Suprapubic skin (tissue), 4 donors: Measurements from ENCODE around the gene HECA. TPM values are rescaled to one million over a fixed set of nuclear protein-coding genes. Genes with fewer than 3 reads are reported as not detected.

Experiments
- DNase-seq, 2 donors: peaks; one replicate each; pipeline ENCODE4 v3.0.0-alpha.2; 2019; ENCODE audit warnings: low spot score in 2 of 2
- H3K27ac ChIP-seq: fragments of 200-600 bp; sonication (generic); one replicate; pipeline ENCODE4 v1.5.1; 2019
- H3K27me3 ChIP-seq: fragments of 200-600 bp; sonication (generic); one replicate; pipeline ENCODE4 v1.5.1; 2019
- H3K36me3 ChIP-seq: fragments of 200-600 bp; sonication (generic); one replicate; pipeline ENCODE4 v1.5.1; 2019
- H3K4me1 ChIP-seq: fragments of 200-600 bp; sonication (generic); one replicate; pipeline ENCODE4 v1.5.1; 2019
- H3K4me3 ChIP-seq: fragments of 200-600 bp; sonication (generic); one replicate; pipeline ENCODE4 v1.5.1; 2019; ENCODE audit warnings: mild to moderate bottlenecking
- H3K9me3 ChIP-seq: fragments of 200-600 bp; sonication (generic); one replicate; pipeline ENCODE4 v1.5.1; 2019
- CTCF ChIP-seq, 2 donors: fragments of 200-600 bp in 1 of 2; fragments of 450-650 bp in 1 of 2; sonication (generic) in 1 of 2; IDR thresholded peaks; one replicate each; pipeline ENCODE4 v1.5.1; 2016 to 2019; ENCODE audit warnings: antibody characterized with exemption in 2 of 2, mild to moderate bottlenecking in 1 of 2, moderate library complexity in 1 of 2
- EP300 ChIP-seq: sonication (generic); formaldehyde crosslinking; IDR thresholded peaks from one replicate; pipeline ENCODE4 v1.6.1; 2017; ENCODE audit warnings: antibody characterized with exemption
- POLR2A ChIP-seq, 2 donors: fragments of 450-650 bp; IDR thresholded peaks; one replicate each; pipeline ENCODE4 v1.6.1; 2017; ENCODE audit warnings: antibody characterized with exemption in 2 of 2, mild to moderate bottlenecking in 2 of 2, moderate library complexity in 2 of 2
- POLR2AphosphoS5 ChIP-seq, 3 donors: sonication (generic); formaldehyde crosslinking; IDR thresholded peaks; one replicate each; pipeline ENCODE4 v1.6.1; 2017; ENCODE audit warnings: antibody characterized with exemption in 3 of 3
- WGBS: methylation state at CpG from one replicate; pipeline ENCODE4 v1.1.5; 2018; 5-methylcytosine and 5-hydroxymethylcytosine counted together
- total RNA-seq, 4 donors: library from RNA; depleted of rRNA; stranded (reverse); fragments of >200 nt; gene quantifications; one replicate each; pipeline ENCODE4 v1.1.0, GENCODE V29; 2016

Gene HECA
- total RNA-seq, 4 donors from 2014 or later = 56.7 to 101 (median 67.2) TPM

- Histone ChIP-seq H3K27me3 (no peaks in the 10 kb centered on the region), H3K4me1 (no peaks in the 10 kb centered on the region), H3K36me3 (no peaks in the 10 kb centered on the region), H3K27ac (no peak overlapping the region), H3K4me3 (no peak overlapping the region), H3K9me3 (no peaks in the 10 kb centered on the region)
- DNase-seq = no peak
- 78% methylated on average over 1 of the region's 1 CpG for WGBS
- TF ChIP-seq EP300 (no peak), CTCF (IDR thresholded peaks at IDR 0.05) (no peak), POLR2AphosphoS5 (IDR thresholded peaks at IDR 0.05) (no peak), POLR2A (IDR thresholded peaks at IDR 0.05) (no peak)
Observed at GRCh38 chr6:139186692-139187091, 51.8 kb downstream of the HECA start.

- no peak for TF ChIP-seq POLR2AphosphoS5 (IDR thresholded peaks at IDR 0.05)
- TF ChIP-seq CTCF (IDR thresholded peaks at IDR 0.05) = no peak
- no peak for TF ChIP-seq EP300
- H3K36me3 ChIP-seq = no peaks in the 10 kb centered on the region
- no peak for DNase-seq
- H3K27ac ChIP-seq = no peak overlapping the region
- 30% methylated on average over 4 of the region's 4 CpGs for WGBS
- H3K9me3 ChIP-seq = no peaks in the 10 kb centered on the region
- H3K27me3 ChIP-seq = no peaks in the 10 kb centered on the region
- H3K4me3 ChIP-seq = no peak overlapping the region
- H3K4me1 ChIP-seq = no peaks in the 10 kb centered on the region
Observed at GRCh38 chr6:139187489-139187888, 52.6 kb downstream of the HECA start.

GRCh38 chr6:139189665-139190064 lies 54.8 kb downstream of the HECA start:
- Histone ChIP-seq H3K4me3 (no peak overlapping the region), H3K4me1 (no peaks in the 10 kb centered on the region), H3K27ac (no peak overlapping the region), H3K27me3 (no peaks in the 10 kb centered on the region), H3K9me3 (no peaks in the 10 kb centered on the region), H3K36me3 (no peaks in the 10 kb centered on the region)
- TF ChIP-seq POLR2AphosphoS5 (IDR thresholded peaks at IDR 0.05) = no peak
- TF ChIP-seq POLR2A (IDR thresholded peaks at IDR 0.05) = no peak
- 56% methylated on average over 3 of the region's 3 CpGs for WGBS
- DNase-seq = no peak

GRCh38 chr6:139194740-139195139 lies 59.9 kb downstream of the HECA start:
- Histone ChIP-seq H3K27ac (no peak overlapping the region), H3K4me1 (peaks cover 2% of the 10 kb centered on the region), H3K36me3 (no peaks in the 10 kb centered on the region), H3K27me3 (no peaks in the 10 kb centered on the region), H3K4me3 (no peak overlapping the region), H3K9me3 (no peaks in the 10 kb centered on the region)
- DNase-seq = no peak
- WGBS = 43% methylated on average over 3 of the region's 3 CpGs
- no peak for TF ChIP-seq POLR2AphosphoS5 (IDR thresholded peaks at IDR 0.05)
- no peak for TF ChIP-seq CTCF (IDR thresholded peaks at IDR 0.05)
- TF ChIP-seq POLR2A (IDR thresholded peaks at IDR 0.05) = no peak
- TF ChIP-seq EP300 = no peak

- peaks cover 2% of the 10 kb centered on the region for H3K4me1 ChIP-seq
- no peaks in the 10 kb centered on the region for H3K27me3 ChIP-seq
- 84% methylated on average over 4 of the region's 4 CpGs for WGBS
- TF ChIP-seq EP300 = no peak
- no peak for TF ChIP-seq CTCF (IDR thresholded peaks at IDR 0.05)
- no peak for TF ChIP-seq POLR2AphosphoS5 (IDR thresholded peaks at IDR 0.05)
- no peak for TF ChIP-seq POLR2A (IDR thresholded peaks at IDR 0.05)
- H3K4me3 ChIP-seq = no peak overlapping the region
- H3K9me3 ChIP-seq = no peaks in the 10 kb centered on the region
- H3K36me3 ChIP-seq = no peaks in the 10 kb centered on the region
- no peak overlapping the region for H3K27ac ChIP-seq
- no peak for DNase-seq
Observed at GRCh38 chr6:139198529-139199288, 63.8 kb downstream of the HECA start.

- Histone ChIP-seq H3K4me1 (no peaks in the 10 kb centered on the region), H3K4me3 (no peak overlapping the region), H3K27ac (no peak overlapping the region), H3K27me3 (no peaks in the 10 kb centered on the region), H3K36me3 (no peaks in the 10 kb centered on the region), H3K9me3 (peaks cover 12% of the 10 kb centered on the region)
- 93% methylated on average over 4 of the region's 4 CpGs for WGBS
- no peak for DNase-seq
- no peak for TF ChIP-seq CTCF (IDR thresholded peaks at IDR 0.05)
- TF ChIP-seq POLR2A (IDR thresholded peaks at IDR 0.05) = no peak
- no peak for TF ChIP-seq POLR2AphosphoS5 (IDR thresholded peaks at IDR 0.05)
- no peak for TF ChIP-seq EP300
Observed at GRCh38 chr6:139201378-139201777, 66.5 kb downstream of the HECA start.
